IMR-90 (cell line): ENCODE data around the gene ASTN2. TPM values are rescaled to one million over a fixed set of nuclear protein-coding genes. Genes with fewer than 3 reads are reported as not detected.

ENCODE experiments used
- ATAC-seq: fragments of 200-7000 bp; cut with Tn5 transposase; 2 replicates; pipeline ENCODE4 v1.9.1; 2020; ENCODE audit warnings: low read depth, mild to moderate bottlenecking, moderate library complexity
- BruUV-seq: library from RNA; stranded (reverse); fragments of 400-500 nt; replicated peaks from 2 replicates; lab custom pipeline; 2021; lab: Mats Ljungman, UMichigan
- CTCF ChIA-PET: fragments of 300-600 bp; formaldehyde crosslinking; extraction: SDS; loops from one replicate; lab custom pipeline; 2021; ENCODE audit warnings: antibody characterized with exemption; lab: Yijun Ruan, JAX
- POLR2A ChIA-PET: fragments of 300-600 bp; sonication (Branson Sonifier 250); formaldehyde crosslinking; loops from one replicate; lab custom pipeline; 2022; ENCODE audit warnings: antibody characterized with exemption; ENCODE audit not compliant: unreplicated experiment; lab: Charles Lee
- DNase-seq: peaks from one replicate; pipeline ENCODE4 v3.0.0; 2013
- H2AFZ ChIP-seq: replicated peaks from 2 replicates; pipeline ENCODE3; 2013; ENCODE audit warnings: low read length, mild to moderate bottlenecking; ENCODE audit not compliant: poor library complexity
- H2AK5ac ChIP-seq: 2 replicates; pipeline ENCODE4 v1.6.1; 2013; ENCODE audit warnings: low read depth, low read length, inconsistent platforms
- H2AK9ac ChIP-seq: replicated peaks from 2 replicates; pipeline ENCODE3; 2013; ENCODE audit warnings: mild to moderate bottlenecking, low read depth, low read length, moderate library complexity; ENCODE audit not compliant: poor library complexity
- H2BK120ac ChIP-seq: 2 replicates; pipeline ENCODE4 v1.6.1; 2013; ENCODE audit warnings: low read depth, low read length, inconsistent platforms
- H2BK15ac ChIP-seq: 3 replicates; pipeline ENCODE4 v1.6.1; 2013; ENCODE audit warnings: low read depth, low read length, inconsistent platforms
- H2BK20ac ChIP-seq: 2 replicates; pipeline ENCODE4 v1.6.1; 2013; ENCODE audit warnings: low read depth, mild to moderate bottlenecking, inconsistent platforms, low read length, moderate library complexity
- H2BK5ac ChIP-seq: 2 replicates; pipeline ENCODE4 v1.6.1; 2013; ENCODE audit warnings: mild to moderate bottlenecking, low read depth, low read length, inconsistent platforms; ENCODE audit not compliant: poor library complexity, severe bottlenecking
- H3K14ac ChIP-seq: replicated peaks from 2 replicates; pipeline ENCODE4 v1.6.1; 2013; ENCODE audit warnings: low read depth, low read length, inconsistent platforms
- H3K18ac ChIP-seq: 2 replicates; pipeline ENCODE4 v1.6.1; 2013; ENCODE audit warnings: low read depth, low read length, control low read depth
- H3K23ac ChIP-seq: 2 replicates; pipeline ENCODE4 v1.6.1; 2013; ENCODE audit warnings: low read depth, low read length, inconsistent platforms
- H3K27ac ChIP-seq: 2 replicates; pipeline ENCODE4 v1.5.1; 2013; ENCODE audit warnings: mild to moderate bottlenecking, control low read depth, low read length; ENCODE audit not compliant: insufficient read depth
- H3K27me3 ChIP-seq: 2 replicates; pipeline ENCODE4 v1.6.1; 2013; ENCODE audit warnings: low read length; ENCODE audit not compliant: control insufficient read depth, insufficient read depth
- H3K36me3 ChIP-seq: 2 replicates; pipeline ENCODE4 v1.6.1; 2013; ENCODE audit warnings: low read length, mixed read lengths; ENCODE audit not compliant: control insufficient read depth, insufficient read depth
- H3K4ac ChIP-seq: 2 replicates; pipeline ENCODE4 v1.6.1; 2013; ENCODE audit warnings: low read depth, low read length, inconsistent platforms
- H3K4me1 ChIP-seq: 2 replicates; pipeline ENCODE4 v1.6.1; 2013; ENCODE audit warnings: low read length, mixed read lengths; ENCODE audit not compliant: control insufficient read depth, insufficient read depth
- H3K4me2 ChIP-seq: 2 replicates; pipeline ENCODE4 v1.6.1; 2013; ENCODE audit warnings: low read depth, mild to moderate bottlenecking, control low read depth, low read length, moderate library complexity
- H3K4me3 ChIP-seq: 2 replicates; pipeline ENCODE4 v1.5.1; 2013; ENCODE audit warnings: low read depth, mild to moderate bottlenecking, control low read depth, low read length, moderate library complexity; ENCODE audit not compliant: insufficient read depth
- H3K56ac ChIP-seq: 2 replicates; pipeline ENCODE4 v1.6.1; 2013; ENCODE audit warnings: low read length, inconsistent platforms; ENCODE audit not compliant: insufficient read depth; ENCODE audit errors: extremely low read depth
- H3K79me1 ChIP-seq, 2 experiments: 2 replicates each; pipeline ENCODE4 v1.6.1; 2013; ENCODE audit warnings: low read length in 2 of 2, inconsistent platforms in 1 of 2, low read depth in 1 of 2
- H3K9ac ChIP-seq: 2 replicates; pipeline ENCODE4 v1.6.1; 2013; ENCODE audit warnings: low read depth, low read length, control low read depth
- H3K9me1 ChIP-seq: 2 replicates; pipeline ENCODE4 v1.6.1; 2013; ENCODE audit warnings: low read length, inconsistent platforms; ENCODE audit not compliant: insufficient read depth
- H3K9me3 ChIP-seq: 2 replicates; pipeline ENCODE4 v1.6.1; 2013; ENCODE audit warnings: low read length; ENCODE audit not compliant: control insufficient read depth, insufficient read depth
- H4K20me1 ChIP-seq: 2 replicates; pipeline ENCODE4 v1.6.1; 2013; ENCODE audit warnings: low read length, inconsistent platforms; ENCODE audit not compliant: insufficient read depth
- H4K5ac ChIP-seq: 2 replicates; pipeline ENCODE4 v1.6.1; 2013; ENCODE audit warnings: mild to moderate bottlenecking, low read depth, low read length, control low read depth
- H4K8ac ChIP-seq, 2 experiments: 2 replicates each; pipeline ENCODE4 v1.6.1; 2013; ENCODE audit warnings: low read depth in 2 of 2, low read length in 2 of 2, control low read depth in 1 of 2, inconsistent platforms in 1 of 2
- H4K91ac ChIP-seq: 2 replicates; pipeline ENCODE4 v1.6.1; 2013; ENCODE audit warnings: low read depth, low read length, inconsistent platforms; ENCODE audit not compliant: insufficient read depth
- RAD21 ChIP-seq: IDR thresholded peaks from 2 replicates; pipeline ENCODE4 v1.6.1; 2012; ENCODE audit warnings: low read length, improper control_type of control experiment
- RFX5 ChIP-seq: IDR thresholded peaks from 2 replicates; pipeline ENCODE4 v1.8.0; 2012; ENCODE audit warnings: low read depth, mild to moderate bottlenecking, low read length, moderate library complexity
- WGBS, 2 experiments: methylation state at CpG; one replicate each; pipeline versions ENCODE4 v1.1.5 to v1.1.7; 2013; ENCODE audit warnings: missing lambda C conversion rate in 2 of 2; ENCODE audit not compliant: insufficient read length in 1 of 2; ENCODE audit errors: extremely low coverage in 2 of 2; 5-methylcytosine and 5-hydroxymethylcytosine counted together
- dilution Hi-C: fragments of 300-500 bp; cut with HindIII; formaldehyde crosslinking; loops from one replicate; pipeline ENCODE4 v1.14.3; 2018; ENCODE audit warnings: low sequenced_read_pairs; ENCODE audit not compliant: unreplicated experiment
- in situ Hi-C: fragments of 300-500 bp; cut with MboI; formaldehyde crosslinking; loops from 3 replicates; pipeline ENCODE4 v1.14.3; 2019; ENCODE audit warnings: low sequenced_read_pairs, inconsistent platforms, mixed read lengths
- intact Hi-C: fragments of 100-400 bp; cut with micrococcal nuclease; formaldehyde crosslinking; loops from 2 replicates; pipeline ENCODE4 v1.10.0; 2022
- polyA plus RNA-seq, 3 experiments: library from polyadenylated mRNA; depleted of rRNA; stranded (reverse); fragments of >200 nt; gene quantifications; 2 replicates each; pipeline ENCODE4 v1.2.3, GENCODE V29; 2012; ENCODE audit warnings: low replicate concordance in 1 of 3
- total RNA-seq: library from RNA; depleted of rRNA; stranded (reverse); fragments of >200 nt; gene quantifications from 2 replicates; pipeline ENCODE4 v1.2.3, GENCODE V29; 2012

ASTN2 gene
- total and polyA plus RNA-seq, 2 of the 4 experiments (the other 2 are of a cell fraction): 3.8 to 6.8 TPM

GRCh38 chr9:116629634-116630033 lies 785.2 kb downstream of the ASTN2 start:
- TF ChIP-seq RFX5 (no peak), RAD21 (no peak)
- no peak overlapping the region for H4K91ac ChIP-seq
- BruUV-seq: no TSS peak
- H3K23ac ChIP-seq: no peak overlapping the region
- WGBS, 2 experiments: 20% methylated on average over 2 of the region's 3 CpGs; no CpG with 5 or more reads in 1 of the 2 experiments
- intact Hi-C loops (no loop called here), in situ Hi-C loops (no loop called here), dilution Hi-C loops (no loop called here)
- no peak overlapping the region for H2AFZ ChIP-seq
- no peaks in the 10 kb centered on the region for H4K20me1 ChIP-seq
- no peak overlapping the region for H3K18ac ChIP-seq
- no peak overlapping the region for H3K14ac ChIP-seq
- H3K27me3 ChIP-seq: no peaks in the 10 kb centered on the region
- H3K36me3 ChIP-seq: no peaks in the 10 kb centered on the region
- H2BK5ac ChIP-seq: no peak overlapping the region
- H3K4ac ChIP-seq: no peak overlapping the region
- no peaks in the 10 kb centered on the region for H3K9me1 ChIP-seq
- H2BK15ac ChIP-seq: no peak overlapping the region
- no peaks in the 10 kb centered on the region for H3K4me1 ChIP-seq
- H4K5ac ChIP-seq: no peak overlapping the region
- H2BK20ac ChIP-seq: no peak overlapping the region
- POLR2A ChIA-PET: no interaction called here
- no peak overlapping the region for H3K4me2 ChIP-seq
- H3K9ac ChIP-seq: no peak overlapping the region
- H2BK120ac ChIP-seq: no peak overlapping the region
- no peak overlapping the region for H2AK9ac ChIP-seq
- ATAC-seq (no peak), DNase-seq (no peak)
- H3K9me3 ChIP-seq: no peaks in the 10 kb centered on the region
- H4K8ac ChIP-seq: no peak overlapping the region
- H3K79me1 ChIP-seq: no peaks in the 10 kb centered on the region
- no peak overlapping the region for H3K4me3 ChIP-seq
- CTCF ChIA-PET: no interaction called here
- H2AK5ac ChIP-seq: no peak overlapping the region
- no peak overlapping the region for H3K56ac ChIP-seq
- H3K27ac ChIP-seq: no peak overlapping the region
